ENCODE results near the gene GJC3. TPM values are rescaled to one million over a fixed set of nuclear protein-coding genes. Genes with fewer than 3 reads are reported as not detected.

Gene GJC3
- total and polyA plus RNA-seq, 9 of the 15 experiments (the other 6 are each of a cell fraction or from before 2014, with no cell fraction given), result 0.10 to 0.45 (median 0.28) TPM; not detected in 1

DNA sequence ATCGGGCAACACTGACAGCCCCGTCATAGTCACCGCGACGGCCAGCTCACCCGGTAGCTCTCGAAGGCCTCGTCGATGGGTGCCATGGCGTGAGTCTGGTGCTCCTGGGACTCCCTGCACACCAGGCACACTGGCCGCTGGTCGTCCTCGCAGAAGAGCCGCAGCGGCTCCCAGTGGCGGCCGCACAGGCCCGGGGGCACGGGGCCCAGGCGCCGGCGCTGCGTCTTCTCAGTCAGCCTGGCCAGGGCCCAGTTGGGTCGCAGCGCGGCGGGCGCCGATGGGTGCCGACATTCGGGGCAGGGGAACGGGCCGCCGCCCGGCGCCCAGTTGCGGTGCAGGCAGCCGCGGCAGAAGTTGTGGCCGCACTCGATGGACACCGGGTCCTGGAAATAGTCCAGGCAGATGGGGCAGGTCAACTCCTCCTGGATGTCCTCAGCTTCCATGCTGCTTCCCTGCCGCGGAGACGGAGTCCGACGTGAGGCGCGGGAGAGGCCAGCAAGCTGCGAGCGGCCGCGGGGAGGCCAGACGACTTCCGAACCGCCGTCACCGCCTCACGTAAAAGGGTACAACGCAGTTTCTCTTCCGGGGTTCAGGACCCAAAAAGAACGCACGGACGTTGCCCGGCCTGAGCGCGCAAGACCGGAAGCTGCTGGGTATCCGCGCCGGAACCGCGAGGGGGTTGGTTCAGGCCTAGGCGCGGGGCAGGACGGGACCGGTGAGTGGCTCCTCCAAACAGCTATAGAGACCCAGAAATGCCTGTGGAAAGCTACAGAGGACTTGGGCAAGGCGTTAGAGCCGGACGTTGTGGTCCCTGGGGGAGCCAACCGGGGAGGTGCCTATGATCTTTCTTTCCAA, 10.2 kb downstream of the GJC3 start, which contains the start of gene TRIM4 (continued):
- TF ChIP-seq RERE (CRISPR knock-in tag; IDR thresholded peaks at IDR 0.05; ENCODE audit: borderline replicate concordance) (0 out of 2 replicates have a peak, but pooled peaks have one; percentile 51), KAT8 (IDR thresholded peaks at IDR 0.05; ENCODE audit: low read depth) (no peak), USF2 (CRISPR knock-in tag; IDR thresholded peaks at IDR 0.05) (no peak), ZNF695 (CRISPR knock-in tag; IDR thresholded peaks at IDR 0.05) (no peak), CBFB (CRISPR knock-in tag; IDR thresholded peaks at IDR 0.05) (0 out of 2 replicates have a peak, but pooled peaks have one; percentile 70), E2F6 (IDR thresholded peaks at IDR 0.05; ENCODE audit: borderline replicate concordance in 1 of 2, extremely low read depth in 1 of 2, insufficient read depth in 1 of 2, insufficient read length in 1 of 2, low read depth in 1 of 2, low read length in 1 of 2, poor library complexity in 1 of 2, severe bottlenecking in 1 of 2) (peak; percentile 67 to 75), DIDO1 (tag; IDR thresholded peaks at IDR 0.05; ENCODE audit: low read depth) (peak; percentile 79), NFIC (IDR thresholded peaks at IDR 0.05) (peak; percentile 74), ZNF347 (CRISPR knock-in tag; IDR thresholded peaks at IDR 0.05; ENCODE audit: low read depth) (no peak), ZC3H11A (IDR thresholded peaks at IDR 0.05; ENCODE audit: low read depth, low read length) (no peak; the same call in 1 of the 2 replicates), TRIM25 (IDR thresholded peaks at IDR 0.05; ENCODE audit: borderline replicate concordance) (no peak), FOXJ3 (CRISPR knock-in tag; IDR thresholded peaks at IDR 0.05) (no peak), ZNF311 (CRISPR knock-in tag; IDR thresholded peaks at IDR 0.05) (no peak), FOXA3 (CRISPR knock-in tag; conservative IDR thresholded peaks at IDR 0.05 in 1 of 2, IDR thresholded peaks at IDR 0.05 in 1 of 2) (no peak)
- TF ChIP-seq, protein P1, sequence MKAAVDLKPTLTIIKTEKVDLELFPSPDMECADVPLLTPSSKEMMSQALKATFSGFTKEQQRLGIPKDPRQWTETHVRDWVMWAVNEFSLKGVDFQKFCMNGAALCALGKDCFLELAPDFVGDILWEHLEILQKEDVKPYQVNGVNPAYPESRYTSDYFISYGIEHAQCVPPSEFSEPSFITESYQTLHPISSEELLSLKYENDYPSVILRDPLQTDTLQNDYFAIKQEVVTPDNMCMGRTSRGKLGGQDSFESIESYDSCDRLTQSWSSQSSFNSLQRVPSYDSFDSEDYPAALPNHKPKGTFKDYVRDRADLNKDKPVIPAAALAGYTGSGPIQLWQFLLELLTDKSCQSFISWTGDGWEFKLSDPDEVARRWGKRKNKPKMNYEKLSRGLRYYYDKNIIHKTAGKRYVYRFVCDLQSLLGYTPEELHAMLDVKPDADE (conservative IDR thresholded peaks at IDR 0.05; ENCODE audit: control insufficient read depth, low read depth, low read length), result peak; percentile 66

Data from K562 (cell line).